OCI-LY1 (cell line): ENCODE measurements around the gene SGPP1.

Experiments
- H2AFZ ChIP-seq: fragments of 200-600 bp; sonication (generic), shearing (Covaris generic); 2 replicates; pipeline ENCODE4 v1.6.0; 2014; ENCODE audit warnings: antibody characterized with exemption, mild to moderate bottlenecking, low read length
- H3F3A ChIP-seq: fragments of 200-600 bp; sonication (generic), shearing (Covaris generic); 2 replicates; pipeline ENCODE4 v1.6.0; 2014; ENCODE audit warnings: mild to moderate bottlenecking, antibody characterized with exemption, low read length, moderate library complexity; ENCODE audit not compliant: insufficient read depth
- H3K27ac ChIP-seq: fragments of 200-600 bp; sonication (generic); 2 replicates; pipeline ENCODE4 v1.5.1; 2014; ENCODE audit warnings: low read length, mixed run types, mild to moderate bottlenecking, low read depth; ENCODE audit not compliant: poor library complexity, severe bottlenecking
- H3K27me3 ChIP-seq: fragments of 200-600 bp; sonication (generic); 2 replicates; pipeline ENCODE4 v1.6.0; 2014; ENCODE audit warnings: antibody characterized with exemption, mild to moderate bottlenecking, low read length, moderate library complexity; ENCODE audit not compliant: insufficient read depth
- H3K36me3 ChIP-seq: fragments of 200-600 bp; sonication (generic); 2 replicates; pipeline ENCODE4 v1.6.1; 2014; ENCODE audit warnings: mild to moderate bottlenecking, antibody characterized with exemption, low read length, moderate library complexity, mixed read lengths; ENCODE audit not compliant: insufficient read depth
- H3K4me1 ChIP-seq: fragments of 200-600 bp; sonication (generic); 2 replicates; pipeline ENCODE4 v1.5.1; 2014; ENCODE audit warnings: mild to moderate bottlenecking, low read length, moderate library complexity; ENCODE audit not compliant: insufficient read depth, severe bottlenecking
- H3K4me2 ChIP-seq: fragments of 200-600 bp; sonication (generic), shearing (Covaris generic); 2 replicates; pipeline ENCODE4 v1.6.1; 2014; ENCODE audit warnings: low read length
- H3K4me3 ChIP-seq: fragments of 200-600 bp; sonication (generic); 2 replicates; pipeline ENCODE4 v1.5.1; 2014; ENCODE audit warnings: low read length, low read depth, mild to moderate bottlenecking, mixed read lengths; ENCODE audit not compliant: poor library complexity, severe bottlenecking
- H3K79me2 ChIP-seq: fragments of 200-600 bp; shearing (Covaris generic); 2 replicates; pipeline ENCODE4 v1.6.1; 2016; ENCODE audit warnings: mixed run types, low read length, mixed read lengths; ENCODE audit not compliant: insufficient read depth
- H3K9ac ChIP-seq: fragments of 200-600 bp; sonication (generic), shearing (Covaris generic); 2 replicates; pipeline ENCODE4 v1.6.1; 2014; ENCODE audit warnings: mild to moderate bottlenecking, low read length, mixed read lengths
- H3K9me2 ChIP-seq: fragments of 200-600 bp; sonication (generic), shearing (Covaris generic); 2 replicates; pipeline ENCODE4 v1.6.1; 2014; ENCODE audit warnings: low read depth, mild to moderate bottlenecking, low read length, mixed read lengths
- H3K9me3 ChIP-seq: fragments of 200-600 bp; shearing (Covaris generic); 2 replicates; pipeline ENCODE4 v1.6.1; 2014; ENCODE audit warnings: low read length, mixed read lengths
- H4K20me1 ChIP-seq: fragments of 200-600 bp; sonication (generic), shearing (Covaris generic); 2 replicates; pipeline ENCODE4 v1.6.0; 2016; ENCODE audit warnings: mild to moderate bottlenecking, low read length; ENCODE audit not compliant: insufficient read depth
- EZH2 ChIP-seq: fragments of 200-600 bp; sonication (generic), shearing (Covaris generic); IDR thresholded peaks from 2 replicates; pipeline ENCODE4 v1.8.0; 2017; ENCODE audit warnings: borderline replicate concordance, mixed run types, mild to moderate bottlenecking, antibody characterized with exemption, low read length, moderate library complexity, mixed read lengths
- TF ChIP-seq, protein P1 (sequence below): fragments of 200-600 bp; sonication (generic), shearing (Covaris generic); IDR thresholded peaks from 2 replicates; pipeline ENCODE4 v1.5.1; 2017; ENCODE audit warnings: mild to moderate bottlenecking, antibody characterized with exemption, low read length, moderate library complexity, mixed read lengths

Gene SGPP1

DNA sequence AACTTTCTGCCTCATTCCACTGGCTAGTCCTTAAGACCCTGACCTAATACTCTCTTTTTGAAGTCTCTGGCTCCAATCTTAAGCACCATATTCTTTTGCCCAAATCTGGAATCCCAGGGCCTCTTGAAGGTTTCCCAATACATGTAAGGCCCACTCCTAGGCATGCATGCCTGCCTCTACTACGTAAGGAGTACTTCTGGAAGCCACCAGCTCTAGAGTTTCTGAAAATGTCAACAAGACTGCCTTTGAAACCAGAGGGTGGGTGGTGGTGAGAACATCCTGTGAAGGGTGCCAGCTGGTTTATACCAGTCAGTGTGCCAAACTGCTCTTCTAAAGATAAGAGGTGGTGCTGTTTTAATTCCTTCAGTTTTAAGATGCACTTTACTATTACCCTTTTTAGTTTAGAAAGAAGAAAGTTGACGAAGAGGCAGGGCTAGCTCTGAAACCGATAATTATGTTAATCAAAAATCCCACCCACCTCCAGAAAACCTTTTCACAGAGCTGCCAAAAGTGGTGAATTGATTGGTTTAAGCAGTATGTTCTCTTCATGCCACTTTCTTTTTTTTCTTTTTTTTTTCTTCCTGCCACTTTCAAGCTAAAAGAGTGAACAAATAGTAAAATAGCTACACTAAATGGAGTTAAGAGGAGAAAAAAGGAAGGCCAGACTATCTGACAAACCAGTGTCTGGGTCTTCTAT lies 77.5 kb downstream of the SGPP1 start:
- Histone ChIP-seq H3F3A (no peaks in the 10 kb centered on the region), H3K79me2 (no peaks in the 10 kb centered on the region), H3K9ac (no peak overlapping the region), H2AFZ (no peak overlapping the region), H3K4me2 (no peak overlapping the region), H3K27me3 (no peaks in the 10 kb centered on the region), H3K9me2 (no peaks in the 10 kb centered on the region), H3K4me1 (peaks cover 19% of the 10 kb centered on the region), H3K27ac (peak overlapping the region; percentile 55), H4K20me1 (no peaks in the 10 kb centered on the region), H3K9me3 (no peaks in the 10 kb centered on the region), H3K4me3 (no peak overlapping the region), H3K36me3 (no peaks in the 10 kb centered on the region)
- no peak for TF ChIP-seq EZH2
- TF ChIP-seq, protein P1, sequence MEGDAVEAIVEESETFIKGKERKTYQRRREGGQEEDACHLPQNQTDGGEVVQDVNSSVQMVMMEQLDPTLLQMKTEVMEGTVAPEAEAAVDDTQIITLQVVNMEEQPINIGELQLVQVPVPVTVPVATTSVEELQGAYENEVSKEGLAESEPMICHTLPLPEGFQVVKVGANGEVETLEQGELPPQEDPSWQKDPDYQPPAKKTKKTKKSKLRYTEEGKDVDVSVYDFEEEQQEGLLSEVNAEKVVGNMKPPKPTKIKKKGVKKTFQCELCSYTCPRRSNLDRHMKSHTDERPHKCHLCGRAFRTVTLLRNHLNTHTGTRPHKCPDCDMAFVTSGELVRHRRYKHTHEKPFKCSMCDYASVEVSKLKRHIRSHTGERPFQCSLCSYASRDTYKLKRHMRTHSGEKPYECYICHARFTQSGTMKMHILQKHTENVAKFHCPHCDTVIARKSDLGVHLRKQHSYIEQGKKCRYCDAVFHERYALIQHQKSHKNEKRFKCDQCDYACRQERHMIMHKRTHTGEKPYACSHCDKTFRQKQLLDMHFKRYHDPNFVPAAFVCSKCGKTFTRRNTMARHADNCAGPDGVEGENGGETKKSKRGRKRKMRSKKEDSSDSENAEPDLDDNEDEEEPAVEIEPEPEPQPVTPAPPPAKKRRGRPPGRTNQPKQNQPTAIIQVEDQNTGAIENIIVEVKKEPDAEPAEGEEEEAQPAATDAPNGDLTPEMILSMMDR: no peak

DNA sequence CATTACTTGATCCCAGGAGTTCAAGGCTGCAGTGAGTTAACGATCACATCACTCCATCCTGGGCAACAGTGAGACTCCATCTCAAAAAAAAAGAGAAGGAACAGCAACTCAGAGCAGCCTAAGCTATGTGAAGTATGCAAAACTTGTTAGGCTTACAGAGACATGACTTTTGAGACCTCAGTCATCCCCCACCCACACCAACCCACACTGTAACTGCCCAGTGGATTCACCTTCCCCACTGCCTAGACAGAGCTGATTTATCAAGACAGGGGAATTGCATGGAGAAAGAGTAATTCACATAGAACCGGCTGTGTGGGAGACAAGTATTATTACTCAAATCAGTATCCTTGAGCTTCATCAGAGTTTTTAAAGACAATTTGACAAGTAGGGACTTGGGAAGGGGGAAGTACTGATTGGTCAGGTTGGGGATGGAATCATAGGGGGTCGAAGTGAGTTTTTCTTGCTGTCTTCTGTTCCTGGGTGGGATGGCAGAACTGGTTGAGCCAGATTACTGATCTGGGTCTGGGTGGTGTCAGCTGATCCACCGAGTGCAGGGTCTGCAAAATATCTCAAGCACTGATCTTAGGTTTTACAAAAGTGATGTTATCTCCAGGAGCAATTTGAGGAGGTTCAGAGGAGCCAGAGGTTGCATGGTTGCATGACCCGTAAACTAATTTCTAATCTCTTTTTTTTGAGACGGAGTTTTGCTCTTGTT lies 80.0 kb downstream of the SGPP1 start:
- no peaks in the 10 kb centered on the region for H3K79me2 ChIP-seq
- no peak overlapping the region for H3K27ac ChIP-seq
- no peaks in the 10 kb centered on the region for H3K36me3 ChIP-seq
- peaks cover 25% of the 10 kb centered on the region for H3K4me1 ChIP-seq
- no peak for TF ChIP-seq EZH2
- TF ChIP-seq, protein P1: no peak
- H3K9ac ChIP-seq: no peak overlapping the region
- H3F3A ChIP-seq: no peaks in the 10 kb centered on the region
- H3K9me3 ChIP-seq: no peaks in the 10 kb centered on the region
- no peak overlapping the region for H2AFZ ChIP-seq
- H3K4me2 ChIP-seq: no peak overlapping the region
- no peaks in the 10 kb centered on the region for H3K9me2 ChIP-seq
- H3K27me3 ChIP-seq: no peaks in the 10 kb centered on the region
- H3K4me3 ChIP-seq: no peak overlapping the region
- H4K20me1 ChIP-seq: no peaks in the 10 kb centered on the region

DNA sequence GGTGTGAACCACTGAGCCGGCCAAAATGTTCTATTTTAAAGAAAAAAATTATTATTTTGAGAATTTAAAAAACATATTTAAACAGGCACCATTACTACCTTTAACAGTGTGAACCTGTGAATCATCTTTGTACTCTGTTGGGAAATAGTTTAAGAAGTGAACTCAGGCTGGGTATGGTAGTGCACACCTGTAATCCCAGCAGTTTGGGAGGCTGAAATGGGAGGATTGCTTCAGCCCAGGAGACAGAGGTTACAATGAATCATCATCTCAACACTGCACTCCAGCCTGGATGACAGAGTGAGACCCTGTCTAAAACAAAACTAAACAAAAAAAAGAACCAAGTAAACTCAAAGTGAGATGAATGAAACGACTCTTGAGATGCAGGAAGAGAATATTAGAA lies 83.1 kb downstream of the SGPP1 start:
- Histone ChIP-seq H3K4me2 (no peak overlapping the region), H3K27ac (no peak overlapping the region), H3K4me3 (no peak overlapping the region), H2AFZ (no peak overlapping the region), H3F3A (no peaks in the 10 kb centered on the region), H3K36me3 (peaks cover 7% of the 10 kb centered on the region; the same call in 1 of the 2 replicates), H4K20me1 (no peaks in the 10 kb centered on the region), H3K79me2 (peaks cover 7% of the 10 kb centered on the region; the same call in 1 of the 2 replicates), H3K27me3 (no peaks in the 10 kb centered on the region), H3K9me3 (no peaks in the 10 kb centered on the region), H3K9ac (no peak overlapping the region), H3K9me2 (no peaks in the 10 kb centered on the region), H3K4me1 (peaks cover 34% of the 10 kb centered on the region)
- TF ChIP-seq, protein P1: no peak
- TF ChIP-seq EZH2: no peak
